ENCODE results near the gene FOXP1. TPM values are rescaled to one million over a fixed set of nuclear protein-coding genes. Genes with fewer than 3 reads are reported as not detected.

The FOXP1 gene
- total RNA-seq, 1 donor from 2014 or later: 71.3 TPM

DNA sequence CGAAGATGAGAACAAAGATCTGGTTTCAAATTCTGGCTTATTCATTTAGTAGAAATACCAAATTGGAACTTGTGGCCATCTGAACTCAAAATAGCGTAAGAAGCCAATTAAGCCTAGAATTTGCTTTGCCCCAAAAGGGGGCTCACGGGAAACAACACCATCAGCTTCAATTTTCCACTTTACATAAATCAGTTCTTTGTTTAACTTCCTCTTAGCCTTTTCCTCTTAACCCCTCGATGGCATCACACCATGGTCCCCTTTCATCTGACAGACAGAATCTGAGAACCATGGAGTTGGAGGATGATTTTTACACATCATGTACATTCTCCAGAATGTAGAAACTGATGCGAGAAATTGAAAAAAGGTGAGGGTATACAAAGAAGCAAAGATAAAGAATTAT, 207.0 kb downstream of the FOXP1 start:
- no peak overlapping the region for H3K27ac Mint-ChIP-seq (ENCODE audit: unreplicated experiment)
- no peak overlapping the region for H3K4me3 Mint-ChIP-seq (ENCODE audit: unreplicated experiment)
- H3K9me3 Mint-ChIP-seq (ENCODE audit: unreplicated experiment): no peaks in the 10 kb centered on the region
- no peaks in the 10 kb centered on the region for H3K36me3 Mint-ChIP-seq (ENCODE audit: low read depth, unreplicated experiment)
- no peaks in the 10 kb centered on the region for H3K27me3 Mint-ChIP-seq (ENCODE audit: unreplicated experiment)
- TF ChIP-seq, protein P1, sequence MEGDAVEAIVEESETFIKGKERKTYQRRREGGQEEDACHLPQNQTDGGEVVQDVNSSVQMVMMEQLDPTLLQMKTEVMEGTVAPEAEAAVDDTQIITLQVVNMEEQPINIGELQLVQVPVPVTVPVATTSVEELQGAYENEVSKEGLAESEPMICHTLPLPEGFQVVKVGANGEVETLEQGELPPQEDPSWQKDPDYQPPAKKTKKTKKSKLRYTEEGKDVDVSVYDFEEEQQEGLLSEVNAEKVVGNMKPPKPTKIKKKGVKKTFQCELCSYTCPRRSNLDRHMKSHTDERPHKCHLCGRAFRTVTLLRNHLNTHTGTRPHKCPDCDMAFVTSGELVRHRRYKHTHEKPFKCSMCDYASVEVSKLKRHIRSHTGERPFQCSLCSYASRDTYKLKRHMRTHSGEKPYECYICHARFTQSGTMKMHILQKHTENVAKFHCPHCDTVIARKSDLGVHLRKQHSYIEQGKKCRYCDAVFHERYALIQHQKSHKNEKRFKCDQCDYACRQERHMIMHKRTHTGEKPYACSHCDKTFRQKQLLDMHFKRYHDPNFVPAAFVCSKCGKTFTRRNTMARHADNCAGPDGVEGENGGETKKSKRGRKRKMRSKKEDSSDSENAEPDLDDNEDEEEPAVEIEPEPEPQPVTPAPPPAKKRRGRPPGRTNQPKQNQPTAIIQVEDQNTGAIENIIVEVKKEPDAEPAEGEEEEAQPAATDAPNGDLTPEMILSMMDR (IDR thresholded peaks at IDR 0.05; ENCODE audit: unreplicated experiment): no peak
- no peak for DNase-seq (ENCODE audit: low spot score)
- peaks cover 9% of the 10 kb centered on the region for H3K4me1 Mint-ChIP-seq (ENCODE audit: unreplicated experiment)

DNA sequence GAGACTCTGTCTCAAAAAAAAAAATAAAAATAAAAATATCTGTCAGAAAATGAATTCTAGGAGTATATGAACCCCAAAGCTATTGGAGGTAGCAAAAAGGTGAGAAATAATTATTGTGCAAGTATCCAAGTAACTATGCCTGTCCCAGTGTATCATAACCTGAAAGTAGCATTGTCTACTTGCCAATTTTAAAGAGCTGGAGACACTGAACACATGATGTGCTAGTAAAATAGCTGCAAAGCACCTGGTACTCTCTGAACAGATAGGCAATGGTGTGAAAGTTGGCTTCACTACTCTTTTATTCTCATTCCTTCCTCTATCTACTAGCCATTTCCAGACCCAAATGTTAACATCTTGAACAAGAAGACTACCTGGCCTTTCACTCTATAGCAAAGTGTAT, 208.9 kb downstream of the FOXP1 start:
- no peak overlapping the region for H3K27ac Mint-ChIP-seq (ENCODE audit: unreplicated experiment)
- no peak overlapping the region for H3K4me3 Mint-ChIP-seq (ENCODE audit: unreplicated experiment)
- H3K36me3 Mint-ChIP-seq (ENCODE audit: low read depth, unreplicated experiment): no peaks in the 10 kb centered on the region
- TF ChIP-seq, protein P1 (IDR thresholded peaks at IDR 0.05; ENCODE audit: unreplicated experiment): no peak
- DNase-seq (ENCODE audit: low spot score): no peak
- H3K27me3 Mint-ChIP-seq (ENCODE audit: unreplicated experiment): no peaks in the 10 kb centered on the region
- H3K9me3 Mint-ChIP-seq (ENCODE audit: unreplicated experiment): no peaks in the 10 kb centered on the region
- peaks cover 9% of the 10 kb centered on the region for H3K4me1 Mint-ChIP-seq (ENCODE audit: unreplicated experiment)

DNA sequence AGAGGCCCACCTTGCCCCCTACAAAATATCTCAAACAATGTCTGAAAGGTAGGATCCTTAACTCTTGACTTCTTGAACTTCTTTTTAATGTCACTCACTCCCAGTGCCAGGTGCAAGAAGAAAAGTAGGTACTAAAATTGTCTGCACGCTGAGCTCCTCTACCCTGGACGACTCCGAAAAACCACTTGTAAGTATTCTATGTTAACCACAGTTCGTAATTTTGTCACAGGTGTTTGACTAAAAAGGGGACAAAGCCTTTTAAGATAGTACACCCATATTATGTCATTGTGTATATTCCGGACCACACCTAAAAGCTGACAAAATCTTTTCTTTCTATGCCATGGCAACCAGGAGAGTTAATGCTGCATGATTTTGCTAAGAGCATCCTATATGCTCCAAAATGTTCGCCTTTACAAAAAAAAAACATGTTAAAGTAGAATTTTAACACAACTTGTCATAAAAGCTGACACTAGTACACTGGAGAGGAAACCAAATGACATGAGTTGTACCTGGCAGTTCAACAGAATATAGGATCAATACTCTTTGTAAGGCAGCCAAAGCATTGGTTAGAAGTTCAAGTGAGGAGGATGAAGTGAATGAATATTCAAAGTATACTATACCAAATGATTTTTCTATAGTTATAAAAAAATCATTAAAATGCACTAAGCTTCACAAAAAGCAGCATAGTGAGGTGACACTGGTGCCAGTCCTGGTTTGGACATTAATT, 210.5 kb downstream of the FOXP1 start:
- Mint-ChIP-seq H3K4me1 (ENCODE audit: unreplicated experiment) (peaks cover 9% of the 10 kb centered on the region), H3K27me3 (ENCODE audit: unreplicated experiment) (no peaks in the 10 kb centered on the region), H3K27ac (ENCODE audit: unreplicated experiment) (no peak overlapping the region), H3K9me3 (ENCODE audit: unreplicated experiment) (no peaks in the 10 kb centered on the region), H3K36me3 (ENCODE audit: low read depth, unreplicated experiment) (no peaks in the 10 kb centered on the region), H3K4me3 (ENCODE audit: unreplicated experiment) (no peak overlapping the region)
- TF ChIP-seq, protein P1 (IDR thresholded peaks at IDR 0.05; ENCODE audit: unreplicated experiment): no peak
- DNase-seq (ENCODE audit: low spot score): no peak

DNA sequence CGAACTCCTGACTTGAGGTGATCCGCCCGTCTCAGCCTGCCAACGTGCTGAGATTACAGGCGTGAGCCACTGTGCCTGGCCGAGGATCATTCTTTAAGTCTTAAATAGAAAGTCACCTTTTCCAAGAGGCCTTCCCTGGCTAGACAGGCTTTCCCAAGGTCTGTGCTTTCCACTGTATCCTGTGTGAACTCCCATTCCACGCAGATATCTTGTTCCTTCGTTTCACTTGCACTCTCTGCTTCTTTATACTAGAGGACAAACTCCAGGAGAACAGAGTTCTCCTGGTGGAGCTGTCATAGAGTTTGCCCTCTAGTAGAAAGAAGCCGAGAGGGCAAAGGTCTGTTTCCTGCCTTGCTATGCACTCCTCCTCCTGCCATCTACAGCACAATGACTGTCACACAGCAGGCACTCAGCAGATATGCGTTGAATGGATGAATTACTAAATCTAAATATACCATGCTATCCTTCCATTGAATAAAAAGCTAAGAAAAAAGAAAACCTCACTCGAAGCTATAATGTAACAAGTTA, 211.2 kb downstream of the FOXP1 start:
- Mint-ChIP-seq H3K4me1 (ENCODE audit: unreplicated experiment) (peaks cover 9% of the 10 kb centered on the region), H3K36me3 (ENCODE audit: low read depth, unreplicated experiment) (no peaks in the 10 kb centered on the region), H3K27me3 (ENCODE audit: unreplicated experiment) (no peaks in the 10 kb centered on the region), H3K4me3 (ENCODE audit: unreplicated experiment) (no peak overlapping the region), H3K9me3 (ENCODE audit: unreplicated experiment) (no peaks in the 10 kb centered on the region), H3K27ac (ENCODE audit: unreplicated experiment) (no peak overlapping the region)
- DNase-seq (ENCODE audit: low spot score): no peak
- TF ChIP-seq, protein P1 (IDR thresholded peaks at IDR 0.05; ENCODE audit: unreplicated experiment): no peak

DNA sequence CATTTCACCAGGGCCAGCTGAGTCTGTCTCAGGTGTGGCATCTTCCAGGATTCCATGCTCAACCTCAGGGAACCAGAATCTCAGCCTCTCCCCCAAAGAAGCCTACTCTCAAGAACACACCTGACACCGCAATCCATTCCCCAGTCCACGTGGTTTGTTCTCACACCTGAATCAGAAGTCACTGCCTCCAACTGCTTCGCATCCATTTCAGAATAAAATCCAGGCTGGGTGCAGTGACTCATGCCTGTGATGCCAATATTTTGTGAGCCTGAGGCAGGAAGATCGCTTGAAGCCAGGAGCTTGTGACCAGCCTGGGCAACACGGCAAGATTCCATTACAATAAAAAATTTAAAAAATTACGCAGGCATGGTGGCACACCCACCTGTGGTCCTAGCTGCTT, 212.2 kb downstream of the FOXP1 start:
- Mint-ChIP-seq H3K27me3 (ENCODE audit: unreplicated experiment) (no peaks in the 10 kb centered on the region), H3K4me3 (ENCODE audit: unreplicated experiment) (no peak overlapping the region), H3K4me1 (ENCODE audit: unreplicated experiment) (peaks cover 7% of the 10 kb centered on the region), H3K27ac (ENCODE audit: unreplicated experiment) (no peak overlapping the region), H3K9me3 (ENCODE audit: unreplicated experiment) (no peaks in the 10 kb centered on the region), H3K36me3 (ENCODE audit: low read depth, unreplicated experiment) (no peaks in the 10 kb centered on the region)
- no peak for DNase-seq (ENCODE audit: low spot score)
- TF ChIP-seq, protein P1 (IDR thresholded peaks at IDR 0.05; ENCODE audit: unreplicated experiment): no peak
